HepG2 (cell line): ENCODE results near the gene ITPK1. TPM values are rescaled to one million over a fixed set of nuclear protein-coding genes. Genes with fewer than 3 reads are reported as not detected.

Experiments
- CENPX ChIP-seq: sonication (generic); formaldehyde crosslinking; IDR thresholded peaks from 2 replicates; pipeline ENCODE4 v1.9.0; 2021; ENCODE audit warnings: mild to moderate bottlenecking, missing genetic modification reagents, moderate library complexity
- GRHL1 ChIP-seq: sonication (generic); formaldehyde crosslinking; conservative IDR thresholded peaks from 2 replicates; pipeline ENCODE4 v1.8.0; 2022; ENCODE audit warnings: missing genetic modification reagents
- HES4 ChIP-seq: sonication (generic); formaldehyde crosslinking; IDR thresholded peaks from 2 replicates; pipeline ENCODE4 v1.9.0; 2021; ENCODE audit warnings: mild to moderate bottlenecking, missing genetic modification reagents, borderline replicate concordance
- PBX3 ChIP-seq: sonication (generic); formaldehyde crosslinking; IDR thresholded peaks from 2 replicates; pipeline ENCODE4 v1.8.1; 2023; ENCODE audit warnings: missing genetic modification reagents, inconsistent platforms, borderline replicate concordance
- THYN1 ChIP-seq: sonication (generic); formaldehyde crosslinking; IDR thresholded peaks from 2 replicates; pipeline ENCODE4 v1.8.1; 2023; ENCODE audit warnings: low read depth, mild to moderate bottlenecking, moderate library complexity, missing genetic modification reagents, borderline replicate concordance
- ZBTB37 ChIP-seq: sonication (generic); formaldehyde crosslinking; IDR thresholded peaks from 2 replicates; pipeline ENCODE4 v1.4.0; 2020; ENCODE audit warnings: mild to moderate bottlenecking, missing genetic modification reagents
- ZNF652 ChIP-seq: IDR thresholded peaks from 2 replicates; pipeline ENCODE4 v1.6.1; 2016; ENCODE audit warnings: low read depth, borderline replicate concordance
- polyA plus RNA-seq, 8 experiments: library from polyadenylated mRNA; depleted of rRNA in 3 of 8; stranded (reverse) in 7 of 8; unstranded in 1 of 8; fragments of >200 nt; fragmentation: Illumina TruSeq in 4 of 8; extraction: Trizol in 4 of 8; gene quantifications; 2 replicates each; pipeline versions ENCODE4 v1.2.1 to v1.2.3, GENCODE V29; 2011 to 2016; ENCODE audit warnings: low read depth in 4 of 8, missing spikeins in 1 of 8, mixed read lengths in 1 of 8; ENCODE audit not compliant: insufficient read depth in 1 of 8
- total RNA-seq, 5 experiments: library from RNA; depleted of rRNA; stranded (reverse); fragments of >200 nt; fragmentation: Illumina TruSeq; extraction: Trizol; gene quantifications; 2 replicates each; pipeline ENCODE4 v1.2.3, GENCODE V29; 2016; ENCODE audit warnings: low read depth in 1 of 5

ITPK1 gene
- total and polyA plus RNA-seq, 2 of the 13 experiments (the other 11 are each of a cell fraction or from before 2014, with no cell fraction given), result 20.5 to 47.5 TPM

- TF ChIP-seq ZBTB37 (CRISPR knock-in tag) (no peak), PBX3 (CRISPR knock-in tag) (no peak), CENPX (CRISPR knock-in tag) (no peak), GRHL1 (no peak), THYN1 (CRISPR knock-in tag) (no peak), HES4 (CRISPR knock-in tag) (no peak), ZNF652 (CRISPR knock-in tag) (no peak)
Observed at GRCh38 chr14:92933481-92933880, 182.2 kb downstream of the ITPK1 start (continued).
